ENCODE data around the gene SORL1.
"Not testable (repeated sequence)": the region's sequence is repeated elsewhere in the genome, so short reads cannot be mapped to it uniquely, and the experiment has no call there.

SORL1 gene

GRCh38 chr11:121631456-121631855, 179.3 kb downstream of the SORL1 start:
- DNase-seq (ENCODE audit: low spot score), result no peak

DNA sequence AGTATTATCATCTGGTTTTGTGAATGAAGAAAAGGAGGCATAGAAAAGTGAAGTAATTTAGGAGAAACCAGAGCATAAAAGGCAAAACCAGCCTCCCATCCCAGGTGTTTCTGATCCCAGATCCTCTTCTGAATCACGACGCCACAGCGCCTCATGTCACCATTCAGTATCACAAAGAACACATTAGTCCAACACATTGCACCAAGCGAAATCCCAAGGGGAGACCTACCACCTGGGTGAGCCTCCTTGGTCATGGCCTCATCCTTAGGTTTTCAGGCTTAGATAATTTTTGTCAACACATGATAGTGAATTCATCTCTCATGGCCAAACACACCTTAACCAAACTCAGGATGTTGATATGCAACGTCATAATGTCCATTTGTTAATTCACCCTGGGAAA, 182.2 kb downstream of the SORL1 start:
- DNase-seq (ENCODE audit: low spot score), result no peak

DNA sequence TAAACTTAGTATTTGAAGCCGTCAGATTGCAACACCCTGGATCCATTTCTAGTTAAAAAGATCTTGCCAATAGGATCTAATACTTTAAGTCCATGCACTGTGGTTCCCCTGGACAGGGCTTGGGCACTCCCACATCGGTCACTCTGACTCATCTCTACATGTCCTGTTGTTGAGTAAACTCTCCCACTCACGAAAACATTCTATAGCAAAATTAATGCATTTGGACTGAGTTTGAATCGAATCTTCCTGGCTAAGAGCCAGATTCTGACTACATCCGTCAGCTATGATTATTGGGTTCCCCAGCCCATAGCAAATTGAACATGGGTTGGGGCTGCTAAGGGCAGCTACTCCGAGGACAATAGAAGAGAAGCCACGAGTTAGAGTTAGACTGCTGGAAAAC, 182.8 kb downstream of the SORL1 start:
- no peak for DNase-seq (ENCODE audit: low spot score)

- DNase-seq (ENCODE audit: low spot score), result no peak
These were observed 184.1 kb downstream of the SORL1 start for GRCh38 chr11:121636081-121636799.

DNA sequence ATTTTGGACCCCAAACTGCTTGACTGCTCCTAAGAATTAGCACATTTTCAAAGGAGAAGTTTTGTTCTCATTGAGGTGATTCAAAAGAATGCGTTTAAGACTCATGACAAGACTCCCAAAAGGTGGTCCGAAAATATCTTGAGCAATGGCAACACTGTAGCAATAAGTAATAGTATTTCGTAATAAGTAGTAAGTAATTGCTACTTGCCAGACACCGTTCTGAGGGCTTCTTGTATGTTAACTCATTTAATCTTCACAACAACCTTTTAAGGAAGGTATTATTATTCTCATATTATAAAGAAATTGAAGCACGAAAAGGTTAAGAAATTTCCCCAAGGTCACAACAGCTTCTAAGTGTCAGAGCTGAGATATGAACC, 184.7 kb downstream of the SORL1 start:
- no peak for DNase-seq (ENCODE audit: low spot score)

DNA sequence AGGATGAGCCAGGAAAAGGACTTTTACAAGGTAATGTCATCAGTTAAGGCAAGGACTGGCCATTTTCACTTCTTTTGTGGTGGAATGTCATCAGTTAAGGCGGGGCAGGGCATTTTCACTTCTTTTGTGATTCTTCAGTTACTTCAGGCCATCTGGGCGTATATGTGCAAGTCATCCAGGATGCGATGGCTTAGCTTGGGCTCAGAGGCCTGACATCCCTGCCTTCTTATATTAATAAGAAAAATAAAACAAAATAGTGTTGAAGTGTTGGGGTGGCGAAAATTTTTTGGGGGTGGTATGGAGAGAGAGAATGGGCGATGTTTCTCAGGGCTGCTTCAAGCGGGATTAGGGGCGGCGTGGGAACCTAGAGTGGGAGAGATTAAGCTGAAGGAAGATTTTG, 185.5 kb downstream of the SORL1 start:
- not testable (repeated sequence) for DNase-seq (ENCODE audit: low spot score)

GRCh38 chr11:121643479-121644186, 191.5 kb downstream of the SORL1 start:
- no peak for DNase-seq (ENCODE audit: low spot score)

DNA sequence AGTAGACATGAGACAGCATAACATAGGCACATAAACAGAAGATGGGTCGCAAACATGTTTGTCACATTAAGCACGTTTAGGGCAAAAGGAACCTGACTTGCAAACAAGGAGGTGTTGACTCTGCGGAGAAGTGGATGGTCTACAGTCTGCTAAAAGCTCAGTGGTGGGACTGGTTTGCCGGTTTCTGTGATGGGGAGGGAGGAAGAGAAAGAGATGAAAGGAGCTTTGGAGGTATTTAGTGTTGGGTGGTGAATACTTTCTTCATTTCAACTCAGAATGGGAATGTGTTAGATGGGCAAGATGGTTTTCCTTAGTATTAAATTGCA, 192.0 kb downstream of the SORL1 start:
- no peak for DNase-seq (ENCODE audit: low spot score)

GRCh38 chr11:121645001-121645400, 192.9 kb downstream of the SORL1 start:
- DNase-seq (ENCODE audit: low spot score), result no peak

DNA sequence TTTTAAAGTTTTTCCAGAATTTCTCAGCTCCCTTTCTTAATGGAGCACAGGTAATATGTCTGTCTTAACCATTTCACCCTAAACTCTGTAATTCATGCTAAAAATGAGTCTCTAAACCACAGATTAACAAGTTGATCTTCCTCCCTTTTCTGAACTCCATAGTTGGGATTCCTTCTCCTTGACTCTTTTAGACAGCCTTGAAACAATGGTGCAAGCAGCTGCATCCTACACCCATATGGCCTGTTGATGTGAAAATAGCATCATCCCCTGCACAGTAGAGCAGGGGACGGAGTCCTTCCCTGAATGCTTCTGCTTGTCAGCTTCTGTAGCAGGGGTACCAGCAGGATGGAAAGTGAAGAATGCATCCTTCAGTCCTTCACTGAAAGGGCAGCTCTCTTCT, 193.5 kb downstream of the SORL1 start:
- DNase-seq (ENCODE audit: low spot score), result no peak

GRCh38 chr11:121648306-121648705, 196.2 kb downstream of the SORL1 start:
- DNase-seq (ENCODE audit: low spot score), result no peak

DNA sequence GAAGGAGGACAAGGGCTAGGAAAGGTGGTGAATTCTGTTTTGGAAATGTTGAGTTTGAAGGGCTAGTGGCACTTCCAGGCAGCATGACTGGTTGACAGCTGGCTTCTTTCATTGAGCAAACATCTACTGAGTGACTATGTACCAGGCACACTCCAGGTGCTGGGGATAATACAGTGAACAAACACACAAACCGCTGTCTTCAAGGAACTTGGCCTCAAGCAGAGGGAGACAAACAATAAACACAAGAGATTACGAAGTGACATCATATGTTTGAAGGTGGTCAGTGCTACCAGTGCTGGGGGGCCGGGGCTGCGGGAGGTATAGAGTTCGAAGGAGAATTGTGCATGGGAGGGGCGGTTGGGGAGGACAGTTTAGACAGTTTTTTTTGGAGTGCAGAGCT, 197.7 kb downstream of the SORL1 start:
- DNase-seq (ENCODE audit: low spot score), result no peak

GRCh38 chr11:121650351-121651256, 198.5 kb downstream of the SORL1 start:
- no peak for DNase-seq (ENCODE audit: low spot score)

DNA sequence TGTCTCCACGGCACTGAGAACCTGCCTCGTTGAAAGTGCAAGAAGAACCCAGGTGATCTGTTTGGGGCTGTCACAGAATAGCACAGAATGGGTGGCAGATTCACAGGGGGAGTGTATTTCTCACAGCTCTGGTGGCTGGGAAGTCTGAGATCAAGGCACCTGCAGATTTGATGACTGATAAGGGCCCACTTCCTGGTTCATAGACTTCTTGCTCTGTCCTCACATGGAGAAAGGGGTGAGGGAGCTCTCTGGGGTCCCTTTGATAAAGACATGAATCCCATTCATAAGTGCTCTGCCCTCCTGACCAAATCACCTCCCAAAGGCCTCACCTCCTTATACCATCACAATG, 199.1 kb downstream of the SORL1 start:
- no peak for DNase-seq (ENCODE audit: low spot score)

DNA sequence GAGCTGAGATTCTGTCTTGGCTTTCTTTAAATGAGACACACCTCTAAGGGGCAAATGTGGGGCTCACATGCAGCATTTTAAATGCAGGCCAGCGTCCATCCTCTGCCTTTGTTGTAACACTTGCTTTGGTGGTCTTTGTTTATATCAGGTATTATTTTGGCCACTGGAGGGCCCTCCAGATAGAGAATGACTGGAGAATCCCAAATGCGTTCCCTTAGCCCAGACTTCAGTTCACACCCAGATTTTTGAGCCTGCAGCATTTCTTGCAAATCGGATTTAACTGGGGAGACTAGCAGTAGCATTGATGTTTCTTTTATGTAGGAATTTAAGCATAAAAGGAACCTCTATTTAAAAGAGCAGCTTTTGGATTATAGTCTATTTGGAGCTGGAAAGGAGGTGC, 200.9 kb downstream of the SORL1 start:
- DNase-seq (ENCODE audit: low spot score), result no peak

DNA sequence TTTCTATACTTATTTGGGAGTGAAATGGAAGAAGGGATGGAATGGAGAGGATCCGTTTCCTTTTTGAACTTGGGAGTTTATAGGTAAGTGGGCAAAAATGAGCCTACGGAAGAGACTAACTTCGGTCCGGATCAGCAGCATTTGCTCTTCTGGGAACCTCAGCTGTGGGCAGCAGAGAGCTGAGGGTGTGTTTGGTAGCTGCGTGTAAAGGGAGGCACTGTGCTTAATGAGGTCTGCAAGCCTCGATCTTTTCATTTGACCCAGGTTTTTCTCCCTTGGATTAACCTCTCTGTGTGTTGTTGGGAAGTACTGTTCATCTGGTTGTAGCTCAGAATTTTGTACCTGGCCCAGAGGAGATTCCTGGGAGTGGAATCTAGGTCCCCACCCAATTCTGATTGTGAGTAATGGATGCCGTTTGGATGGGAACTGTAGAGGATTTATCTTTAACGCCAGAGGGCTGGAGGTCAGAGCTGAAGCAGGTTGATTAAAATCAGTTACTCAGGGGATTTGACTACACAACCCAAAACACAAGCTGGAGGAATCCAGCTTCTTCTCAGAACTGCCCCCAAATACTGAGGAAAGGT, 202.2 kb downstream of the SORL1 start:
- no peak for DNase-seq (ENCODE audit: low spot score)

- no peak for DNase-seq (ENCODE audit: low spot score)
These were observed 202.9 kb downstream of the SORL1 start for GRCh38 chr11:121654843-121655536.

DNA sequence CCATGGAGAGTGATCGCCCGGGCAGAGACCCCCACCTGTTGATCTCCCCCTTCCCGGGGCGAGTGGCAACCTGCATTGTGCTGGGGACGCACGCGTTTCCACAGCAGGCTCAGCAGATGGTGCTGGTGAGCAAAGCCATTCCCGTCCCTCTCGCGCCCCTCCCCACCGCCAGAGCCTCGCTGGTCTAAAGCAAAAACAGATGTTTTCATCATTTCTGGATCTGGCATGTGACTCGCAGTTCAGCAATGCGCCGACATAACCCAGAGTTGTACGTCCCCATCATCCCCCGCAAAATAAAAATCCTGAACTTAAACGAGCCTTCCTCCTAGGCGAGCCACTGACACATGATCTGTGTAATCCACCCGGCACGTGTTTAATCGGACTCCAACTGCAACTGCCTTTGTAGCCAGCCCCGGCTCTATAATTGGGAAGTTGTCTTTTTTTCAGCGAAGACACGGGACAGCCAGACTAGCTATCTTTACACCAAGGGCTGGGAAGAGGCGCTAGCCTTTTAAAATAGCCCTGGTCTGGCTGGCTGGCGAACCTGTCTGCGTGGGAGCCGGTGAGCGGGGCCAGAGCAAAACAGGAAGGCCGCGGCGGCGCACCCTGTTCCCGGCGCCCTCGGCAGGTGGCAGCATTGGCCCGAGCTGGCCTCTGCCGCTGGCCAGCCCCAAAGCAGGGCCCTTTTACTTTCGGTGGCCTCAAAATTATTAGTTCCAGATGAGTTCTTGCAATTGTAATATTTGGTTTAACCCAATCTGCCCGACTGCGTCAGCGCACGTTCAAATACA, 203.6 kb downstream of the SORL1 start:
- peak; percentile 85 for DNase-seq (ENCODE audit: low spot score)

GRCh38 chr11:121656328-121657090, 204.4 kb downstream of the SORL1 start:
- no peak for DNase-seq (ENCODE audit: low spot score)

DNA sequence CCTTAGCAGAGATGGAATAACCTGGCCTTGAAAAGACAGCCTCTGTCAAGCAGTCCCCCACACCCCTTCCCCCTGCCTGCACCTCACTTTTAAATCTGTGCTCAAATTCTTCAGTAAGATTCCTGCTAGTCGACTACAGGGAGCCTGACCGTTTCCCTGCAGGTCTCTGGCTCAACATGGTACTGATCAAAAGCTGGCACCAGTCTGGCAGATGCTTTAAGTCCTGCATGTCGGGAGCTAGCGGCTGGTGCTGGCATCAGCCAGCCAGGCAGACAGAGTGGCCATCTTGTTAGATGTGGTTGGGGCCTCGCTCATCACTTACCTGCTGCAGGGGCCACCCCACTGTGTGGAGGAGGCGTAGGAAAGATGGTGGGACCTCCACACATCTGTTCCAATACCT, 205.0 kb downstream of the SORL1 start:
- DNase-seq (ENCODE audit: low spot score), result no peak

GRCh38 chr11:121659811-121660210, 207.7 kb downstream of the SORL1 start:
- DNase-seq (ENCODE audit: low spot score), result no peak
